HS-27A (cell line): Measurements from ENCODE around the gene JAG2.

Source experiments
- DNase-seq: peaks from one replicate; pipeline ENCODE4 v3.0.0-alpha.2; 2012; ENCODE audit warnings: low read depth, missing footprints

JAG2 gene

DNA sequence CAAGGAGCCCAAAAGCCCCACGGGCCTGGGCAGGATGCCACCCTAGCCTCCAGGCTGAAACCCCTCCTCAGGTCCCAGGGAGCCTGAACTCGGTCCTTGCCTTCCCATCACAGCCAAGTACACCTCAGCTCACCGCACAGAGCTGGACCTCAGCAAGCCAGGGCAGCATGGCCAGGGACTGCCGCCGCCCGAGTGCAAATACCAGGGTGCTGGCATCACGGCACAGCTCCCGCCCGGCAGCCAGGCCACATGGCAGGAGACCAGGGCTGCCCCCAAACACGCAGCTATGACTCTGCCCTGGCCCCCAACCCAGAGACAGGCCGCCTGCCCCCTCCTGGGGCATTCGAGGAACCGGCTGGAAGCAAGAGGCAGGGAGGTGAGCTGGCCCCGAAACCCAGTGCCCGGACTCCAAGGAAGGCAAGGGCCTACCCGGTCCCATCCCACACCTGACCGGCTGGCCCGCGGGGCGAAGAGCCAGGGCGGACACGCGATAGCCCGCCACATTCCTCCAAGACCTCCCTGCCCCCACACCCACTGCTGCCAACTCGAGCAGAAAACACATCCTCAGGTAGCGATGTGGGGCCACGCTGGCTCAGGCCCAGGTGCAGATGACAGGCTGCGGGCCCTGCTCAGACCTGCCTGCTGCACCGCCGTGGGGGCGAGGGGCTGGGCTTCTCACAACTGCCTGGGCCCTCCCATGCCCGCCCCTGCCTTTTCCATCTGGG lies 2.7 kb downstream of the JAG2 start:
- DNase-seq, result no peak

DNA sequence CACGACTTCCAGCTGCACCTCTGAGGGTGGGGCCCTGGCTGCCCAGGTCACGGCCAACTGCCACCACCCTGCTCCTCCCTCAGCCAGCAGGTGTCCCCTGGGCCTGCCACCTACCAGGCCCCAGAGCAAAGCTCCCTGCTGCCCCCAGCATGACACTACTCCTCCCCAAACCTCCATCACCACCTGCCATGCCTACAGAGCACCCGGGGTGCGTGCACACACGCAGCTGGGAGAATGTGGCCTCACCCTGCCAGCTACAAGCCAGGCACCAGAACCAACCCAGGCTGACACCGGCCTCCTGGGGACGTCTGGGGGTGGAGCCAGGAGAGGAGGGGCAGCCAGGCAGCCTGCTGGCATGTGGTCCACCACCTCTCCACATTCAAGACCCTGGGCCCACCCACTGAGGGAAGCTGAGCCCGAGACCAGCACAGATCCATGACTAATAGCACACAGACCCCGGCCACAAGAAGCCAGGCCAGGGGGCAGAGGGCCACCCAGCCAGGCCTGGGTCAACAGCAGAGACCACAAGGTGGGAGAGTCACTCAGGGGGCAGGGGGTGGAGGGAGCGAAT lies 3.4 kb downstream of the JAG2 start:
- no peak for DNase-seq

DNA sequence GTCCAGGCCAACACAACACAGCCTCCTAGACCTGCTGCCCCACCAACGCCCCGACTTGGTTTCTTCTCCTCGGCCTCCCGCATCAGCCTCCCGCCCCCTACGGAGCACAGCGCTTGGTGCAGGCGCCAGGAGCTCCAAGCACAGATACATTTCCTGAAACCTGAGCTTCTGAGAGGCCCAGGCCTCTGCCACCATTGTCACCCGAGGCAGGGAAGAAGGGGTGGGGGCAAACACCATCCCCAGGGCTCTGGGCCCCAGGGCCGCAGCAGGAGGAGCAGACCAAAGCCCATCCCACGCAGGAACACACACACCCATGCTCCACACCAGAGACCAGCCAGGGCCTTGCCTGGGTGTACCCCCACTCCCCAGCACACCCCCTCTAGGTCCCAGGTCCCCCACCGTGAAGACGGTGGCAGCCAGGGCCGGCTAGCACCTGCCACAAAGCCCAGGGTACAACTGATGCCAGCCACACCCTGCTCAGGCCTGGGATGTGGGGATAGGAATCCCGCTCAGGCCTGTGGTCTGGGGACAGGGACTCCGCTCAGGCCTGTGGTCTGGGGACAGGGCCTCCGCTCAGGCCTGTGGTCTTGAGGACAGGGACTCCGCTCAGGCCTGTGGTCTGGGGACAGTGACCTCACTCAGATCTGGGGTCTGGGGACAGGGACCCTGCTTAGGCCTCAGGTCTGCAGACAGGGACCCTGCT lies 5.4 kb downstream of the JAG2 start:
- no peak for DNase-seq

DNA sequence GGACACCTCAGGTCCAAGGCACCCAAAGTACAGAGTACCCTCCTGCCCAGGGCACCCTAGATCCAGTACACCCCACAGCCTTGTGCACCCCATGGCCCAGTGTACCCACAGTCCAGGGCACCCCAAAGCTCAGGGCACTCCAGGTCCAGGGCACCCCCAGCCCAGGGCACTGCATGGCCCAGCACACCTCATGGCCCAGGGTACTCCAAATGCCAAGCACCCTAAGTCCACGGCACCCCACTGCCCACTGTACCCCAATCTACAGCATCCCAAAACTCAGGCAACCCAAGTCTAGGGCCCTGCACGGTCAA lies 6.0 kb downstream of the JAG2 start:
- no peak for DNase-seq

DNA sequence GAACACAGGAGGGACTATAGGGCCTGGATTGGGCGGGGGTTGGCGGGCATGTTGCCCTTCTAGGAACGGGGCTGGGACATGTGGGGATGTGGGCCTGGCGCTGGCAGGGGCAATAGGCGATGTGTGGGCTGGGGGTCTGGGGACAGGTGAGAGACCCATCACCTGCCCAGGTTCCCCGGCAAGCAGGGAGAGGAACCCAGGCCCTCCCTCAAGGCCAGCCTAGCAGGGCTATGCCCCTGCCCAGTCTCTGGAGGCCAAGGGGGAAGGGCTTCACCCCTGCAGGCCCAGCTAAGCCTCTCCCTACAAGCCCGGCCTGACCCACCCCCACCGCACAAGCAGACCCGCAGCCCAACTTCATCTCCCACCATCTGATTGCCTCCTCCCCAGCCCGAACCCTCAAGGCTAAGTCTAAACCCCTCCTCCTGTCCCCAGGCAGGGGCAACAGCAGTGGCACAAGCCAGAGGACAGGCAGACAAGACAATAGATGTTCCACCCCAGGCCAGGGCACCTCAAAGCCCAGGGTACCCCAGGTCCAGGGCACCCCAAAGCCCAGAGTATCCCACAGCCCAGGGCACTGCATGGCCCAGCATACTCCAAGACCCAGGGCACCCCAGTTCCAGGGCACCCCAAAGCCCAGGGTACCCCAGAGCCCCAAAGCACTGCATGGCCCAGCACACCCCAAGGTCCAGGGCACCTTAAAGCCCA lies 6.5 kb downstream of the JAG2 start:
- DNase-seq, result no peak

DNA sequence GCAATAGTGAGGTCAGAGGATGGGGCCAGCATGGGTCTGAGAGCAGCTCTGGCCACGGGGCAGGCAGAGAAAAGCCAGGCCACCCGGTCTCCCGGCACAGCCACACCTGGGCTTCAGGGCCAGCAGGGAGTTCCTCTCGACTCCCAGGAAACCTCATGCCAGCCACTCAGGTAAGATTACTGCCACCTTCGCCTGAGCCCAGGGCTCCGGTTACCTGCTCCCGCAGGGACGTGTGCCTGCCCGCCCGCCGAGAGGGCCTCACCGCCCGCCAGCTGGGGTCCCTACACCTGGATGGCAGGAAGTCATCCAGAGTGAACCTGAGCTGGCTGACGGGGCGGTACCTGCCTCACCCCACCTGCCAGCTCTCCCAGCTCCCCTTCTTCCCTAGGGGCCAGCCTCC lies 7.3 kb downstream of the JAG2 start:
- no peak for DNase-seq

DNA sequence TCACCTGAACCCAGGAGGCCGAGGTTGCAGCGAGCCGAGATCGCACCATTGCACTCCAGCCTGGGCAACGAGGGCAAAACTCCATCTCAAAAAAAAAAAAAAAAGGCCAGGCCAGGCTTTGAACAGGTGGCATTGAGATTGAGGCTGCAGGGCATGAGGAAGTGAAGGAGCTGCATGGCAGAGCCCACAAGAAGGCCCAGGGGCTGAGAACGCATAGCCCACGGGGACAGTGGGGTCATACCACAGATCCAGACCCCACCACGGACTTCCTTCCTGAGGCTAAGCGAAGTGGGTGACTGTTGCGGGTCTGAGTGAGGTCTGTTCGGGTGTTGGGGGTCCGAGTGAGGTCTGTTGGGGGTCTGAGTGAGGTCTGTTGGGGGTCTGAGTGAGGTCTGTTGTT lies 7.8 kb downstream of the JAG2 start:
- DNase-seq, result no peak

DNA sequence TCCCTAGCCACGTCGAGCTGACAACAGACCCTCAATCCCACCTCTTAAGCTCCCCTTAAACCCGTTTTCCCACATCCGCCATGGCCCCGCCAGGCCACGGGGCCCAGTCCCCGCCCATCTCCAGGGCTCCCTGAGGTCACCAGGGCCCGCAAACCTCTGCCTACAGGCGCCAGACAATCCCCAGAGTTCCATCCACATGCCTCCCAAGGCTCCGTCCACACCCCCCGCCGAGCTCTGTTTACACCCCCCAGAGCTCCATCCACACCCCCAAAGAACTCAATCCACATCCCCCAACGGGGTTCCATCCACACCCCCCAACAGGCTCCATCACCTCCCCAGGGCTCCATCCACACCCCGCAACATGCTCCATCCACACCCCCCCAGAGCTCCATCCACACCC lies 9.2 kb downstream of the JAG2 start:
- no peak for DNase-seq

DNA sequence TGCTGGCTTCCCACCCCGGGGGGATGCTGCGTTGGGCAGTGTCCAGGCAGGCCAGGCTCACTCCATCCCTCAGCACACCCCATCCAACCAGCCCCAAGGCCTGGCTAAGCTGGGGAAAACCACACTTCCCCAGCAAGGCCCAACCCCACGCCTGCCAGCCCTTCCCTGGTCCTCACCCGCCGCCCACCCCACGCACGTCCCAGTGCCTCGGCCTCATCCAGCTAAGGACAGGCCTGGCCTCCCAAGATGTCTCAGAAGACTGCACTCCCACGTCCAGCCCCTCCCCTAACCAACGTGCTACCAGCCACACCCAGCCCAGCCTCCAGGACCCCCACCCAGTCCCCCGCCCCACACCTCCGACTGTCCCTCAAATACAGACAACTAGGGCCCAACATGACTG lies 9.8 kb downstream of the JAG2 start:
- no peak for DNase-seq

DNA sequence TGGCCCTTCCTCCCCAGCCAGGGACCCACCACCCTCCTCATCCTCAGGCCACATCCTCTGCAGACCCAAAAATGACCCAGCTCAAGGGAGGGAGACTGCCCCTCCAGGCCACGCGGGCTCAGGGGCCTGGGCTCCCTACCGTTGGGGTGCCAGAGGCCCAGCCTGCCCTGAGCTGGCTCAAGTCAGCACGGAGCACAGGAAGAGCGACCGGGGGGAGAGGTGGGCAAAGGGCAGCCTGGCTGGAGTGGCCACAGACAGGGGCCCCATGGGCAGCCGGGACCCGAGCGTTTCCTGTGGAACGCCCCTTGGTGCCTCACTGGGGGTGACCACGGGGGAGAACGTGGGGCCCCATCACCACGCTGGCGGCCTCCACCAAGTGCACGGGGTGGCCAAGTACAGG lies 10.7 kb downstream of the JAG2 start:
- no peak for DNase-seq

DNA sequence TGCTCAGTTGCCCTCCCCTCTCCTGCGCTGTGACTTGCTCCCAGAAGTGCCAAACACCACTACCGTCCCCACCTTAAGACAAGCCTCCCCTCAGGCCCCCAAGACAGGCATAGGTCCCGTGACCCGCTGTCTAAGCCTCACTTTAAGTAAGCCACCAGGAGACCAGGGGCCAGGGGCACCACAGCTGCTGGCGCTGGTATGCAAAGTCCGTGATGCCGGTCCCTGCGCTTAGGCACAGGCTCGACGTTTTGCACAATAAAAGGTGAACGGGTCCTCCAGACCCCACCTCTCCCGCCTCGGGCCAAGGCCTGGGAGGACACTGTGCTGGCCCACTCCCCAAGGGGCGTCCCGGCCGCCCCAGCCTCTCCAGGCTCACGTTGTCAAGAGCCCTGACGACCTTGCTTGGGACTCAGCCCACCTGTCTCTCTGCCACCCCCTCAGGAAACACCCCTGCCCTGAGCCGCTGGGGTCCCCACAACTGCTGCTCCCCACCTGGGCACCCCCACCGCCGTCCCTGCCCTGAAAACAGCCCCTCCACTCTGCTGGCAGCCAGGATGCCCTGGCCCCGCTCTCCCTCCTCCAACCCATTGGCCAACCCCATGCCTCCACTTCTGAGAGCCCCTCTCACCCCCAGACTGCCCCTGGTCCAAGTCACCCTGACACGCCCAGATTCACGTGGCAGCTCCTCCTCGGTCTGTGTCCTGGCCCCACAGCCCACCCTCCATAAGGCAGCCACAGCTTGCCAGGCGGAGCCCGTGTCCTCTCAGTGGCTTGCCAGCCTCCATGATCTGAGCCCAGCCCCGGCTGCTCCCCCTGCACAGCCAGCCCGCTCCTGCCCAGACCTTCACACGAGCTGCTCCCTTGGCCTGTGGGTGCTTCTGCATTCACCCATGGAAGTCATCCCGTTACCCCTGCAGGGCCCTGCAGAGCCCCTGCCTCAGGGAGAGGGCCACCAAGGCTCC lies 11.9 kb downstream of the JAG2 start:
- no peak for DNase-seq

DNA sequence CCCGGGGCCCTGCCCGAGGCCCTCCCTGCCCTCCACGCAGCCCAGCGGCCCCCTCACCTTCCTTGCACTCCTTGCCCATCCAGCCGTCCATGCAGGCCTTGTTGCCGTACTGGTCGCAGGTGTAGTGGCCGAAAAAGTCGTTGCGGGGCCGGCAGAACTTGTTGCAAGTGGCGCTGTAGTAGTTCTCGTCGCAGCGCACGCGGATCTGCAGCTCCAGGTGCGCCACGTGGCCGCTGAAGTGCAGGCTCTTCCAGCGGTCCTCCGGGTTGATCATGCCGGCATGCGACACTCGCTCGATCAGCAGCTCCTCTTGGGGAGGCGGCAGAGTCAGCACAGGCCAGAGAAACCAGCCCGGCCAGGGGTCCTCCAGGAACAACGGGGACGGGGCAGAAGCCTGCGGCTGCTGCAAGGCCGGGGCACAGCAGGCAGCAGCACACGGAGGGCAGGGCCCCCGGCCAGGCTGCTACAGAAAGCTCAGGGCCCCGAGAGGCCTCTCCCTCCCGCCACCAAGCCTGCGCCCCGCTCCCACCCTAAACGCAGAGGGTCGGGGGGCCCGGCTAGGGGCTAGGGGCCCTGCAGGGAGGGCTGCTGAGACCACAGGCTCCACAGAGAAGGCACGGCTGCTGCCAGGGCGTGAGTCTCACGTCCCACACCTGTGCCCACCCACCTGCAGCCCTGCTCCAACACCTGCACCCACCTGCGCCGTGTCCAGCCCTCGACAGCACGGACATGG lies 12.7 kb downstream of the JAG2 start:
- no peak for DNase-seq

DNA sequence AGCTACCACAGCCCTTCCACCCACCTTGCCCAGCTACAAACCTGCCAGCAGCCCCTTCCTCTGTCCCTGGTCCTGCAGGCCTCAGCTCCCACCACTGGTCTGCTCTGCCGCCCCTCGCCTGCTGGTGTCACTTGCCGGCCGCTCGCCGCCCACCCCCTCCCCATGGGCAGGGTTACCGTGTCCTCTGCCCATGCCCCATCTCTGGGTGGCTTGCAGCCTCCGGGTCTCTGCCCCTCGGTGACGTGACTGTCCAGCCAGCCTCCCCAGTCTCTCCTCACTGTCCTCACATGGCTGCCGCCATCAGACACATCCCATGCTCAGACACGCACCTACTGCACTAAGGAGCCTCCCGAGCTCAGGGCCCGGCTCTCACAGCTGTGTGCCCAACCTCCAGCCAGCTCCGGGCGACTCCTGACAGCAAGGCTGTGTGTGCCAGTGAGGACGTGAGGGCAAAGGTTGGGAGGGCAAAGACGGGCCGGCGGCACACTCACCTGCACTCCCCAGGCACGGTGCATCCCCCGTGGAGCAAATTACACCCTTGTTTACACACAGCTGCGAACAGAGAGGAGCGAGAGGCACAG lies 13.4 kb downstream of the JAG2 start:
- no peak for DNase-seq

DNA sequence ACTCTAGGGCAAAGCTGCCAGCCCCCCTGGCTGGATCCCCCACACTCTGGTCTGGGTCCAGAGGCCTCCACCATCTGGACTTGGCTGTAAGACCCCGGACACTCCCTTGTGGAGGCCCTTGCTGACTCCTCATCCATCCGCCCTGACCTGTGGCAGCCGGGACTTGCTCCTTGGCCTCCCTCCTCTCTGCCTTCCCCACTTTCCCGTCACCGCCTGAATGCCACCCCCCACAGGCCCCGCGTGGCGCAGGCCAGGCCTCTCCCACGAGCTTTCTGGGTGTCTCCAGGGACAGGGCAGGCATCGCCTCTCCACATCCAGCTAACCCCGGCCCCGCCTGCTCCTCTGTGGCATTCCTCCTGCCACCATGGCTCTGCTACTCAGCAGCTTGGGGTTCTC lies 14.1 kb downstream of the JAG2 start:
- no peak for DNase-seq

DNA sequence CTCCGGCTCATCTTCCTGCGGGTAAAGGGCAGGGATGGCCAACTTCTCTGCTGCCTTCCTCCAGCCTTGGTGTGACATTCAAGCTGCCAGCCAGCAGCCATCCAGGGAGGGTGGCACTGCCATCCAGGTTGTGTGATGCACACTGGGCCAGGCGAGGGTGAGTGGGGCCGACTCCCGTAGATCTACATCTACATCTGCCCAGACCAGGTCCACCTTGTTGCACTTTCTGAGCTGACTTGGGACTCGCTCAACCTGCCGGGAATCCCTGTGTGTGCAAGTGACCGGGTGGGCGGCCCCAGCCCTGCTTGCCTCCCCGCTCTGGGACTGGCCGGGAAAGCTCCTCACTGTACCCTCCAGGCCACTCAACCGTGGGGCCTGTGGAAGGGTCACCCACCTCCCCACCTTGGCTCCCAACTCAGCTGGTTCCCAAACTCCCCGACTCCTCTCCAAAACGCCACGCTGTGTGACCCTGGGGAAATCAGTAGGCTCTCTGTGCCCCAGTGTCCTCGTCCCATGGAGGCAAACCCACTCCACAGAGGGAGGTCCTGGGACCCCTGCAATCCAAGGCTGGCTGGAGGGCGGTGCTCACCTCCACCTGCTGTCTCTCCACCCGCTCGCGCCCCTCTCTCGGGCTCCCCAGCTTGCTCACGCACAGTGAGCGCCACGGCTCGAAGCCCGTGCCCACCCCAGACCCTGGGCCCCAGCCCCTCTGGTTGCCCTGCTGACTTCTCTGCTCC lies 14.7 kb downstream of the JAG2 start:
- no peak for DNase-seq

DNA sequence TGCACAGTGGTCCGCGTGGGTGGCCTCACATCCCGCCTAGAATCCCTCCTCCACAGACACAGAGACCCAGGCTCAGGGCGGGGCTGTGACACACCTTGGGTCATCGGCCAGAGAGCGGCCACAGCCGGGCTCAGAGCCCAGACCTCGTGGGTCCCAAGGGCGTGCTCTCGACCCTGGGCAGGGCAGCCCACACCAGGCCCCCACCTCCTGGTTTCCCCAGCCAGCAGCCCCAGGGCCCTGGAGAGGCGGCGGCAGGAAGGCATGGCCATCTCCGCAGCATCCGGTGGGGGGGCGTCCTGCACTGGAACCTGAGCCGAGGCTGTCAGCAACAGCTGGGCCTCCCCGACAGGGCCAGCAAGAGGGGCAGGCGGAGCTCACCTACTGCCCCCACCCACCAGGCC lies 15.2 kb downstream of the JAG2 start:
- DNase-seq, result no peak

DNA sequence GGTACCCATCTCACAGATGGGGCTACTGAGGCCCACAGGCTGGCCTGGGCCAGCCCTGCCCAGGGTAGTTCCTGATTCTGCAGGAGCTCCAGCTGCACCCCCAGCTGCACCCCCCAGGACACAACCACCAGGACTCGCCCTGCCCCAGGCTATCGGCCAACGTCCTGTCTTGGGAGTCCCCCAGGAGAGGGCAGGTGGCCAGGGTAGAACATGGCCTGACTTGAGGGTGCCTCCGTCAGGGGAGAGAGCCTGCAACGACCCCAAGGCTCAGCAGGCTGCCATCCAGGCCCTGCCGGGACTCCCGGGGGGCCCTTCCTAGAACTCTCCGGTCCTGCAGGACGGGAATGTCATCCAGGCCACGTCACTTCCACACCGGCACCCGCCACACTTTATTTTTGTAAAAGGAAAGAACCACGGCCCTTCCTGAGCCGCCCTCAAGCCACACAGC lies 15.8 kb downstream of the JAG2 start:
- no peak for DNase-seq

DNA sequence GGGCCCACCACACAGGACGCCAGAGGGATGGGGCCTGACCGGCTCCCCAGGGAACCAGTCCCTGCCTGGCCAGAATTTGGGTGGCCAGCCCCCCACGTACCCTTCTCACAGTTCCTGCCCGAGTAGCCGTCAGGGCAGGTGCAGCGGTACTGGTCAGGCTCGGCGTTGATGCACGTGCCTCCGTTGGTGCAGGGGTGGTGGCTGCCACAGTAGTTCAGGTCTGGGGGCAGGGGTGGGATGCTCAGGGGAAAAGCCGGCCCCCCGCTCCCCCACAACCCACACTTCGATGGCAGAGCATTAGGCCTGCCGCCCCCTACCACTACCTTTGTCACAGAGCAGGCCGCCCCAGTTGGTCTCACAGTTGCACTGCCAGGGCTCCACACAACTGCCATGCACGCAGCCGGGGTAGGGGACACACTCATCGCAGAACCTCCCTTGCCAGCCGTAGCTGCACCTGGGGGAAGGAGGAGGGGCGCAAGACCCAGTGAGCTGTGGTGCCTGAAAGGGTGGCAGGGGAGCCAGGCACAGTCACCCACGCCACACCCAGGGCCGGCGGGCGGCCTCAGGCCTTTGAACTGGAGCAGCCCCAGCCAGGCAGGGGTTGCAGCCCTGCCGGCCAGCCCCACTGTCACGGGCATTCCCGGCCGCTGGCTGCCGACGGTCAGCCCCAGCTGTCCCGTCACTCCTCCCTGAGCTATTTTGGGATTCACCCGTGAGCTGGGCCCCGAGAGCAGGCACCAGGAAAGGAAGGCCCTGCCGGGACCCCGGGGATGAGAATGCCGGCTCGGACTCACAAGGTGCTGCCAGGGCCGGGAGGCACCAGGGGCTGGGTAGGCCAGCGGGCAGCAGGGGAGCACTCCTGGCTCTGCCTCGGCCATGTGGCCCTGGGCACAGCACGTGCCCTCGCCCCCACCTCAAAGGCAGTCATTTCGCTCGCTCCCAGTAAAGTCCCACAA lies 16.5 kb downstream of the JAG2 start:
- no peak for DNase-seq
